ENCODE measurements around the gene ARMC7.

ARMC7 gene

DNA sequence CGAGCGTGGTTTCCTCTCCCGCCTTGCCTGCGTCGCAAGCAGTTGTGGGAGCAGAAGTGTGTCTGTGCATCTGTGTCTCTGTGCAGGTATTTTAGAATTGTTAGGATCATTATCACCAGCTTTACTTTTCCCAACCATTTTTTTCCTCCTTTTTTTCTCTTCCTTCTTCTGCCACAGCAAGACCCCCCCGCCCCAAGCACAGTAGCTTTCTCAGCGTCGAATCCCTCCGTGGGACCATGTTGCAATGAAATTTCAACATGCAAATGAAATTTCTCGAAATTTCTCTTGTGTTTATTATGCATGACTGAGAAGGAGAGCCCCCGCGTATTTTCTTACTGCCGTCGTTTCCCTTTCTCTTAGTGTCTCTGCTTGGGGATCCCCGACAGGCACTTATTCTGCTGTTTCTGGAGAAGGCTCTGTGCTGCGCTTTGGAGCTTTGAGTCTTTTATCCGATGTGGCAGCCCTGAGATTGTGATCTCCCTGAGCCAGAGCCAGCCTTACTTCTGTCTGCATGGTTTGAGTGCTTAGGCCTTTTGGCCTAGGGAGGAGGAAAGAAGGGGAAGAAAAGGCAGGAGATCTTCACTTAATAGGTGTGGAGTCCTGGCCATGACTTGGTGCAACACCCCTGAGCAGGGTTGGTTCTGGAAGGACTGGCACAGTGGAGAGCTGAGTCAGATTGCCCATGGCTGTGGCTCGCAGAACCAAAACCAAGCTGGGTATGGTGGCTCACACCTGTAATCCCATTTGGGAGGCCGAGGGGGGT, 5.0 kb downstream of the ARMC7 start:
- TF ChIP-seq CTCF (IDR thresholded peaks at IDR 0.05; ENCODE audit: low read depth, low read length): no peak
- peak overlapping the region; percentile 47 for H3K4me3 ChIP-seq (ENCODE audit: low read depth, low read length)

GRCh38 chr17:75115555-75115954, 5.8 kb downstream of the ARMC7 start:
- H3K4me3 ChIP-seq (ENCODE audit: low read depth, low read length): no peak overlapping the region
- TF ChIP-seq CTCF (IDR thresholded peaks at IDR 0.05; ENCODE audit: low read depth, low read length): no peak

DNA sequence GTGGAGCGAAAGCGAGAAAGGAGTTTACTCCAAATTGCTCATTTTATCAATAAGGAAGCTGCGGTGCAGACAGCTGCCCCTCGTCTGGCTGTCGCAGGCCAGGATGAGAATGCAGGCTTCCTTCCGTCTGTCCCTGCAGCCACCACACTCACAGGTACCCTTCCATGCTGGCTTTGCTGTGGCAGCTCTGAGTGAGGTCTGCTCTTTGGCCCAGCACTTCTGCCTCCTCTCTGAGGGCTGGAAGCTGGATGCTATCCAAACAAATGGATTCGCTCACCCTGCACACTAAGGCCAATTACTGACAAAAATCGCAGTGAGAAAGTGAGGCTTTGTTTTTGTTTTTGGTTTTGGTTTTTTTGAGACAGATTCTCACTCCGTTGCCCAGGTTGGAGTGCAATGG, 7.0 kb downstream of the ARMC7 start:
- TF ChIP-seq CTCF (IDR thresholded peaks at IDR 0.05; ENCODE audit: low read depth, low read length): no peak
- H3K4me3 ChIP-seq (ENCODE audit: low read depth, low read length): no peak overlapping the region

- no peak for TF ChIP-seq CTCF (IDR thresholded peaks at IDR 0.05; ENCODE audit: low read depth, low read length)
Measured at GRCh38 chr17:75118307-75118706, 8.5 kb downstream of the ARMC7 start.

GRCh38 chr17:75124041-75124818, 14.5 kb downstream of the ARMC7 start:
- H3K4me3 ChIP-seq (ENCODE audit: low read depth, low read length): no peak overlapping the region
- no peak for TF ChIP-seq CTCF (IDR thresholded peaks at IDR 0.05; ENCODE audit: low read depth, low read length)

More at GRCh38 chr17:75118307-75118706, 8.5 kb downstream of the ARMC7 start:
- no peak overlapping the region for H3K4me3 ChIP-seq (ENCODE audit: low read depth, low read length)

GRCh38 chr17:75124819-75125162, 15.0 kb downstream of the ARMC7 start:
- TF ChIP-seq CTCF (IDR thresholded peaks at IDR 0.05; ENCODE audit: low read depth, low read length): no peak

GRCh38 chr17:75125984-75126383, 16.2 kb downstream of the ARMC7 start:
- H3K4me3 ChIP-seq (ENCODE audit: low read depth, low read length): no peak overlapping the region
- no peak for TF ChIP-seq CTCF (IDR thresholded peaks at IDR 0.05; ENCODE audit: low read depth, low read length)

More at GRCh38 chr17:75124819-75125162, 15.0 kb downstream of the ARMC7 start:
- H3K4me3 ChIP-seq (ENCODE audit: low read depth, low read length): no peak overlapping the region

Measured in WI38 (cell line).